Measurements from ENCODE around the gene POU4F2.

Gene POU4F2

DNA sequence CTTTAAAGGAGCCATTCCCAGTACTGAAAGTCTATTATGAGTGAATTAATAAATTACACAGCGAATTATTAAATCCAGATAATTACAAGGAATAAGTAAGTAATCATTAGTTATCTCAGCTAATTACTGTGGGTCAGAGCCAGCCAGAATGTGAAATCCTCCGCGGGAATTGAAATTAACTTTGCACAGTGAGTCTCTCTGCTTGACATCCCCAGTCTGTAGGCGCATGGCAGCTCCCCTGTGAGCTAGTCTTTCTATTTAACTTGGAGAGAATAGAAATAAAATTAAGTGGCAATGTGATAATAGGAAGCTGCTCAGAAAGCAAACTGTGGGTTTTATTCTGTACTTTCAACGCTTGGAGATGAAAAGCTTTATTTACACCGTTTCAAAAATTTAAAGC is 7.2 kb downstream of the POU4F2 start:
- no peak for DNase-seq (ENCODE audit: low read depth in 1 of 2, low spot score in 1 of 2)
- Histone ChIP-seq H3K27ac (replicated peaks) (no peak overlapping the region), H3K4me3 (replicated peaks; ENCODE audit: insufficient read depth, low read length) (no peak overlapping the region), H3K27me3 (ENCODE audit: insufficient read depth, poor library complexity, severe bottlenecking) (peaks cover 51% of the 10 kb centered on the region)
- TF ChIP-seq, protein P1, sequence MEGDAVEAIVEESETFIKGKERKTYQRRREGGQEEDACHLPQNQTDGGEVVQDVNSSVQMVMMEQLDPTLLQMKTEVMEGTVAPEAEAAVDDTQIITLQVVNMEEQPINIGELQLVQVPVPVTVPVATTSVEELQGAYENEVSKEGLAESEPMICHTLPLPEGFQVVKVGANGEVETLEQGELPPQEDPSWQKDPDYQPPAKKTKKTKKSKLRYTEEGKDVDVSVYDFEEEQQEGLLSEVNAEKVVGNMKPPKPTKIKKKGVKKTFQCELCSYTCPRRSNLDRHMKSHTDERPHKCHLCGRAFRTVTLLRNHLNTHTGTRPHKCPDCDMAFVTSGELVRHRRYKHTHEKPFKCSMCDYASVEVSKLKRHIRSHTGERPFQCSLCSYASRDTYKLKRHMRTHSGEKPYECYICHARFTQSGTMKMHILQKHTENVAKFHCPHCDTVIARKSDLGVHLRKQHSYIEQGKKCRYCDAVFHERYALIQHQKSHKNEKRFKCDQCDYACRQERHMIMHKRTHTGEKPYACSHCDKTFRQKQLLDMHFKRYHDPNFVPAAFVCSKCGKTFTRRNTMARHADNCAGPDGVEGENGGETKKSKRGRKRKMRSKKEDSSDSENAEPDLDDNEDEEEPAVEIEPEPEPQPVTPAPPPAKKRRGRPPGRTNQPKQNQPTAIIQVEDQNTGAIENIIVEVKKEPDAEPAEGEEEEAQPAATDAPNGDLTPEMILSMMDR (IDR thresholded peaks at IDR 0.05; ENCODE audit: insufficient read depth, low read length): no peak
- TF ChIP-seq POLR2AphosphoS5 (IDR thresholded peaks at IDR 0.05; ENCODE audit: low read depth) (no peak), SPI1 (IDR thresholded peaks at IDR 0.05; ENCODE audit: borderline replicate concordance, low read depth) (no peak), GABPA (IDR thresholded peaks at IDR 0.05; ENCODE audit: low read depth) (no peak), REST (IDR thresholded peaks at IDR 0.05; ENCODE audit: insufficient replicate concordance, low read depth) (no peak)

GRCh38 chr4:146646593-146647325 is 8.1 kb downstream of the POU4F2 start:
- Histone ChIP-seq H3K27ac (replicated peaks) (no peak overlapping the region), H3K27me3 (ENCODE audit: insufficient read depth, poor library complexity, severe bottlenecking) (peaks cover 53% of the 10 kb centered on the region)

More at GRCh38 chr4:146646593-146647325, 8.1 kb downstream of the POU4F2 start:
- TF ChIP-seq SPI1 (IDR thresholded peaks at IDR 0.05; ENCODE audit: borderline replicate concordance, low read depth) (no peak), POLR2AphosphoS5 (IDR thresholded peaks at IDR 0.05; ENCODE audit: low read depth) (no peak), REST (IDR thresholded peaks at IDR 0.05; ENCODE audit: insufficient replicate concordance, low read depth) (no peak), GABPA (IDR thresholded peaks at IDR 0.05; ENCODE audit: low read depth) (no peak)
- TF ChIP-seq, protein P1 (IDR thresholded peaks at IDR 0.05; ENCODE audit: insufficient read depth, low read length): no peak
- DNase-seq (ENCODE audit: low read depth in 1 of 2, low spot score in 1 of 2): no peak
- no peak overlapping the region for H3K4me3 ChIP-seq (replicated peaks; ENCODE audit: insufficient read depth, low read length)
